Heart left ventricle (tissue), 16 donors: ENCODE data around the gene POU3F1. TPM values are rescaled to one million over a fixed set of nuclear protein-coding genes. Genes with fewer than 3 reads are reported as not detected.

Source experiments
- ATAC-seq, 4 donors: fragments of 200-7000 bp; cut with Tn5 transposase; one replicate each; pipeline ENCODE4 v1.9.1; 2020 to 2022; ENCODE audit warnings: moderate library complexity in 4 of 4, mild to moderate bottlenecking in 3 of 4, moderate number of reproducible peaks in 1 of 4
- DNase-seq, 5 donors: peaks; one replicate each; pipeline ENCODE4 v3.0.0-alpha.2; 2020
- H3K27ac ChIP-seq, 12 donors: fragments of 200-600 bp; sonication (generic) in 4 of 12; one replicate each; pipeline versions ENCODE4 v1.5.0 to v1.8.0; 2016 to 2022; ENCODE audit warnings: mild to moderate bottlenecking in 2 of 12
- H3K27me3 ChIP-seq, 9 donors: fragments of 200-600 bp; sonication (generic) in 2 of 9; one replicate each; pipeline versions ENCODE4 v1.5.1 to v1.8.0; 2016 to 2022; ENCODE audit warnings: mild to moderate bottlenecking in 3 of 9
- H3K36me3 ChIP-seq, 9 donors: fragments of 200-600 bp; sonication (generic) in 2 of 9; one replicate each; pipeline versions ENCODE4 v1.5.0 to v1.8.0; 2018 to 2022; ENCODE audit warnings: mild to moderate bottlenecking in 2 of 9
- H3K4me1 ChIP-seq, 12 donors: fragments of 200-600 bp; sonication (generic) in 4 of 12; one replicate each; pipeline versions ENCODE4 v1.5.0 to v1.8.0; 2016 to 2022; ENCODE audit warnings: mild to moderate bottlenecking in 3 of 12
- H3K4me3 ChIP-seq, 12 donors: fragments of 200-600 bp; sonication (generic) in 4 of 12; one replicate each; pipeline versions ENCODE4 v1.5.0 to v1.8.0; 2017 to 2022; ENCODE audit warnings: mild to moderate bottlenecking in 9 of 12, moderate library complexity in 4 of 12
- H3K9me3 ChIP-seq, 12 donors: fragments of 200-600 bp; sonication (generic) in 4 of 12; one replicate each; pipeline versions ENCODE4 v1.5.0 to v1.8.0; 2016 to 2022; ENCODE audit warnings: mild to moderate bottlenecking in 1 of 12
- POLR2A ChIP-seq, 2 donors: fragments of 450-650 bp; IDR thresholded peaks; one replicate each; pipeline ENCODE4 v1.6.1; 2017; ENCODE audit warnings: antibody characterized with exemption in 2 of 2, mild to moderate bottlenecking in 2 of 2, moderate library complexity in 2 of 2
- WGBS, 4 donors: extraction: QIAGEN DNeasy Blood & Tissue Kit in 2 of 4; methylation state at CpG; one replicate each; pipeline versions ENCODE4 v1.1.5 to v1.1.7; 2013 to 2018; 5-methylcytosine and 5-hydroxymethylcytosine counted together
- intact Hi-C, 10 donors: fragments of 100-400 bp; cut with DNase I; formaldehyde crosslinking; loops; one replicate each; pipeline versions ENCODE4 v1.11.1 to v1.14.2; 2022
- polyA plus RNA-seq, 2 donors: library from polyadenylated mRNA; stranded (reverse); fragments of 200-250 nt; gene quantifications; one replicate each; pipeline ENCODE4 v1.2.3, GENCODE V29; 2013
- total RNA-seq, 9 donors: library from RNA; depleted of rRNA in 2 of 9; stranded (reverse); fragments of >200 nt in 2 of 9; fragmentation: NEBNext Ultra II Directional in 3 of 9; extraction: Animal tissue kit (Norgen Biotek cat#: 25700) in 3 of 9; gene quantifications; one replicate each; pipeline versions ENCODE4 v1.1.0 to v1.2.4, GENCODE V29; 2016 to 2023
- TF ChIP-seq, protein P1 (sequence below), 12 donors: fragments of 200-600 bp; sonication (generic) in 4 of 12; IDR thresholded peaks; one replicate each; pipeline versions ENCODE4 v1.5.0 to v1.8.0; 2018 to 2022; ENCODE audit warnings: antibody characterized with exemption in 12 of 12, mild to moderate bottlenecking in 5 of 12
- donor health status: ischemic (EF 13 %, LVEDD 7.1; RV severe dilation, severe dysfunction).
- donor health status: healthy with polysubstance abuse.
- donor health status: DM: no; HTN: yes; CAD: no.
- donor health status: DM: no; HTN: no; CAD: no.
- donor health status: ischemic (EF 25% LVEDD 6.9; RV normal size, moderate dysfunction).
- donor health status: ischemic (EF 25% LVEDD 5.7; RV mildly dilated, moderate dysfunction).
- donor health status: healthy.
- donor health status: DM: yes; HTN: yes; CAD: no.
- donor health status: ischemic (EF 35%, LVEDD 5.7; RV mildly dilated, moderate dysfunction).
- donor health status: nonischemic (EF 11% LVEDD 7.7; RV severe dilation, severe dysfunction).
- donor health status: DM: yes; HTN: yes; CAD: no.
- donor health status: PGD.
- donor health status: ischemic (EF 29% LVEDD 5.4; RV normal size, mild dysfunction).
- donor health status: nonischemic (EF 23%, LVEDD 6.1; RV moderate dilation, normal function).

POU3F1 gene
- total and polyA plus RNA-seq, 11 donors = 0.17 to 0.18 TPM; not detected in 9

DNA sequence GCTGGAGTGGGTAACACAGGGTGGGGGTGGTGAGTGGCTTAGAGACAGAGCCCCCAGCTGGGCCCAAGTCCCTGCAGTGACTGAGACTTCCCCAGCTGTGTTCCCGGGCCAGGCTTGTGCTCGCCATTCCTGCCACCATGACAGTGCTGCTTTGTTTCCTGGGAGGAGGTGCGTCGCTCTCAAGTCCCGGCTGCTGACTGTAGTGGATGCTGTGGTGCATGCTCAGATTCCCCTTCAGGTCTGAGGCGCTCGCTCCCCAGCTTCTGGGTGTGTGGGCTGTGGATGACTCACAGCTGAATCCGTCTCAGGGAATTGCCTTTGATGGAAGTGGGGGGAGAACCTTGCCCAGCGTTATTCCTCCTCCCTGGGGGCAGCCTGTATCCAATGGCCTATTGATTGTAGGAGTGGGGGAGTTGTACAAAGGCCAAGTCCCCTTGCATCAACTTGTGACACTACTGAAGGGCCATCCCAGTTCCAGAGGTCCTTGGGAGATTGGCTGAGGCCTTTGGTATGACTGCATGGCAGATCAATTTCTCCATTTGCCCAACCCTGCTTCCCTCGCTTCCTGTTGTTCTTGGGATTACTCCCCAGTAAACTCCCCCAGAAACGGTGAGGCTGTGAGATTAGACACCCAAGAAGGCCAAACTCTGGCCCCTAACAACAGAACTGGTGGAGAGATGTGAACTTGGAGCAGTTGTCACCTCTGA is 17.8 kb upstream of the POU3F1 start:
- TF ChIP-seq POLR2A (IDR thresholded peaks at IDR 0.05) = no peak
- TF ChIP-seq, protein P1, sequence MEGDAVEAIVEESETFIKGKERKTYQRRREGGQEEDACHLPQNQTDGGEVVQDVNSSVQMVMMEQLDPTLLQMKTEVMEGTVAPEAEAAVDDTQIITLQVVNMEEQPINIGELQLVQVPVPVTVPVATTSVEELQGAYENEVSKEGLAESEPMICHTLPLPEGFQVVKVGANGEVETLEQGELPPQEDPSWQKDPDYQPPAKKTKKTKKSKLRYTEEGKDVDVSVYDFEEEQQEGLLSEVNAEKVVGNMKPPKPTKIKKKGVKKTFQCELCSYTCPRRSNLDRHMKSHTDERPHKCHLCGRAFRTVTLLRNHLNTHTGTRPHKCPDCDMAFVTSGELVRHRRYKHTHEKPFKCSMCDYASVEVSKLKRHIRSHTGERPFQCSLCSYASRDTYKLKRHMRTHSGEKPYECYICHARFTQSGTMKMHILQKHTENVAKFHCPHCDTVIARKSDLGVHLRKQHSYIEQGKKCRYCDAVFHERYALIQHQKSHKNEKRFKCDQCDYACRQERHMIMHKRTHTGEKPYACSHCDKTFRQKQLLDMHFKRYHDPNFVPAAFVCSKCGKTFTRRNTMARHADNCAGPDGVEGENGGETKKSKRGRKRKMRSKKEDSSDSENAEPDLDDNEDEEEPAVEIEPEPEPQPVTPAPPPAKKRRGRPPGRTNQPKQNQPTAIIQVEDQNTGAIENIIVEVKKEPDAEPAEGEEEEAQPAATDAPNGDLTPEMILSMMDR (IDR thresholded peaks at IDR 0.05) = no peak
- H3K9me3 ChIP-seq = no peaks in the 10 kb centered on the region
- peaks cover 0 to 16% (median 4%) of the 10 kb centered on the region in 9 donors for H3K27me3 ChIP-seq
- WGBS, 4 donors = 39 to 58% (median 51%) methylated on average over 2 to 11 of the region's 11 CpGs
- no peak overlapping the region for H3K4me3 ChIP-seq
- intact Hi-C loops = no loop called here
- H3K27ac ChIP-seq = no peak overlapping the region
- peaks cover 0 to 6% (median 0%) of the 10 kb centered on the region in 12 donors for H3K4me1 ChIP-seq
- peak in 1 of 4 donors; percentile 39 for ATAC-seq
- DNase-seq = peak in 1 of 5 donors; percentile 36
- H3K36me3 ChIP-seq = no peaks in the 10 kb centered on the region

DNA sequence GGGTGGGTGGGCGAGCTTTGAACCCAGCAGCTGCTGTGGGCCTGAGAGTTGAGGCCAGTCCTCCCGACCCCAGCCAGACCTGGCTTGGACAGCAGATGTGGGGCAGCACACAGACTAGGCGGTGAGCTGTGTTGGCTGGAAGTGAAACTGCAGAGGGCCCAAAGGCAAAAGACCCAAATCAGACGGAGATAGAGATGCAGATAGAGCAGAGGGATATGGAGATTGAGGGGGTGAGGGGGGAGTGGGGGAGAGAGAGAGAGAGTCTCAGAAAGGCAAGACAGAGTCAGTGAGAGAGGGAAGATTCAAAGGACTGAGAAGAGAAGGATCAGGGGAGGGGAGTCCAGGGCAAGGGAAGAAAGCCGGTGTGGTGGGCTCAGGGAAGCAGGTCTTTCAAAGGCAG is 17.0 kb upstream of the POU3F1 start:
- TF ChIP-seq, protein P1 (IDR thresholded peaks at IDR 0.05) = no peak
- TF ChIP-seq POLR2A (IDR thresholded peaks at IDR 0.05) = no peak
- Histone ChIP-seq H3K27me3 (peaks cover 0 to 16% (median 0%) of the 10 kb centered on the region in 9 donors), H3K9me3 (no peaks in the 10 kb centered on the region), H3K27ac (no peak overlapping the region), H3K4me3 (no peak overlapping the region), H3K36me3 (no peaks in the 10 kb centered on the region), H3K4me1 (peaks cover 0 to 6% (median 0%) of the 10 kb centered on the region in 12 donors)
- ATAC-seq (no peak), DNase-seq (no peak)
- 69 to 81% (median 77%) methylated on average over 5 of the region's 5 CpGs for WGBS, 4 donors
- intact Hi-C loops = no loop called here

DNA sequence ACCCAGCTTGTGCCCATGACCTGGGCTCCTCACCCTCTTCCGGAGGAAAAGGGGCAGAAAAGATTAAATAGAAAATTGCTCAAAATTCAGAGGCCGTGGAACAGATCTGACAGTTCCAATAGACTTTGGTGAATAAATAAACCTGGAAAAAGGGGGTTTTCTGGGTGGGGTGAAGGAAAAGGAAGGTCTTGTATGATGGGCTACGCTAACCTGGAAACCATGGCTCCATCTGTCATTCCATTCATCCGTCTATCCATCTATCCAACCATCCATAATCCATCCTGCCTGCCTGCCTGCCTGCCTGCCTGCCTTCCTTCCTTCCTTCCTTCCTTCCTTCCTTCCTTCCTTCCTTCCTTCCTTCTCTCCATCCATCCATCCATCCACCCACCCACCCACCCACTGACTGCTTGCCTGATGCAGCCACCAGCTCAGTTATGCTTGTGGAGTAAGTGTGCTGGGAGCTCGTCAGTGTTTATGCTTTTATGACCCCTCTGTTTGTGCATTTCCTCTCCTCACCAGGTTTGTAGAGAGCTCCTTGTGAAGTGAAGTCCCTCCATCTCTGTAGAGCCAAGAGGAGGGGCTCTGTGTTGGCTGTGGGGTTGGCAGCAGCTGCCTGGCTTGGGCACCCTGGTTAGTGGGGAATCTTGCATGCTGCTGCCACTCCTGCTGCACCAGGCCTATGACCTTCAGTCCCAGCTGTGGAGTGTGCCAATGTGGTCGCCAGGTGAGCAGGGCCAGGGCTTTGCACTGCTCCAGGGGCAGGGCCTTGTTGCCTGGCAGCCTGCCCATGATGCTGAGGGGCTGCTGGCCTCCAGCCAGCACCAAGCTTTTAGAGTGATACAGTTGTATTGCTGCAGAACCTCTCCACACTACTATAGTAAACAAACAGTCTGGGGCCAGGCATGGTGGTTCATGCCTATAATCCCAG is 16.0 kb upstream of the POU3F1 start:
- no peak overlapping the region for H3K4me3 ChIP-seq
- no peaks in the 10 kb centered on the region for H3K9me3 ChIP-seq
- TF ChIP-seq POLR2A (IDR thresholded peaks at IDR 0.05) = no peak
- TF ChIP-seq, protein P1 (IDR thresholded peaks at IDR 0.05) = no peak
- intact Hi-C loops = no loop called here
- WGBS, 4 donors = 80 to 83% (median 81%) methylated on average over 6 of the region's 6 CpGs
- no peak for ATAC-seq
- no peaks in the 10 kb centered on the region for H3K36me3 ChIP-seq
- no peak overlapping the region for H3K27ac ChIP-seq
- no peak for DNase-seq
- H3K4me1 ChIP-seq = no peaks in the 10 kb centered on the region
- H3K27me3 ChIP-seq = peaks cover 0 to 6% (median 0%) of the 10 kb centered on the region in 9 donors

DNA sequence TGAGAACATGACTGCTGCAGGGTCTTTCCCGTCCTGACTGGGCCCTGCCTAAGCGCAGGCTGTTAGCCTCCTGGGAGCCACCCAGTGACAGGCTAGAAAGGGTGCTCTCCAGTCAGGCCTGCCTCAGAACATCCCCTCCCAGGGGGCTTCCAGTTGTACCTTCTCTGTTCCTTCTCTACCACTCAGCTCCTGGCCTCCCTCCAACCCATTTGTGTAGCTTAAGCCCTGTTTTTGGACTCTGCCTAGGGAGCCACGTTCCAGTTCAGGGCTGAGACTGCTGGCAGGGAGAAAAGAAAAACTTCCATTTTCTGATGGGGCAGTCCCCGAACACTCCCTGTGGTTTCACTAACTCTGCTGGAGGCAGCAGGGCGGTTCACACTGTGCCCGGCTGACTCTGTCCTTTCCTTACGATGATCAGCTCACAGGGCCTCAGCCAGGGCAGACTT is 15.3 kb upstream of the POU3F1 start:
- DNase-seq = no peak
- no peaks in the 10 kb centered on the region for H3K36me3 ChIP-seq
- WGBS, 4 donors = 73 to 83% (median 75%) methylated on average over 7 of the region's 7 CpGs
- H3K9me3 ChIP-seq = no peaks in the 10 kb centered on the region
- no peaks in the 10 kb centered on the region for H3K4me1 ChIP-seq
- H3K27me3 ChIP-seq = peaks cover 0 to 3% (median 0%) of the 10 kb centered on the region in 9 donors
- TF ChIP-seq POLR2A (IDR thresholded peaks at IDR 0.05) = no peak
- TF ChIP-seq, protein P1 (IDR thresholded peaks at IDR 0.05) = no peak
- no peak overlapping the region for H3K4me3 ChIP-seq
- intact Hi-C loops = no loop called here
- no peak for ATAC-seq
- H3K27ac ChIP-seq = no peak overlapping the region
